HG03432 (cell line): ENCODE data around the gene WBP2.
"Not testable (repeated sequence)": the region's sequence is repeated elsewhere in the genome, so short reads cannot be mapped to it uniquely, and the experiment has no call there.

Experiments used
- ATAC-seq: cut with Tn5 transposase; IDR thresholded peaks from one replicate; pipeline ENCODE4 v1.9.1; 2021; ENCODE audit warnings: mild to moderate bottlenecking, moderate library complexity; ENCODE audit not compliant: unreplicated experiment

WBP2 gene

DNA sequence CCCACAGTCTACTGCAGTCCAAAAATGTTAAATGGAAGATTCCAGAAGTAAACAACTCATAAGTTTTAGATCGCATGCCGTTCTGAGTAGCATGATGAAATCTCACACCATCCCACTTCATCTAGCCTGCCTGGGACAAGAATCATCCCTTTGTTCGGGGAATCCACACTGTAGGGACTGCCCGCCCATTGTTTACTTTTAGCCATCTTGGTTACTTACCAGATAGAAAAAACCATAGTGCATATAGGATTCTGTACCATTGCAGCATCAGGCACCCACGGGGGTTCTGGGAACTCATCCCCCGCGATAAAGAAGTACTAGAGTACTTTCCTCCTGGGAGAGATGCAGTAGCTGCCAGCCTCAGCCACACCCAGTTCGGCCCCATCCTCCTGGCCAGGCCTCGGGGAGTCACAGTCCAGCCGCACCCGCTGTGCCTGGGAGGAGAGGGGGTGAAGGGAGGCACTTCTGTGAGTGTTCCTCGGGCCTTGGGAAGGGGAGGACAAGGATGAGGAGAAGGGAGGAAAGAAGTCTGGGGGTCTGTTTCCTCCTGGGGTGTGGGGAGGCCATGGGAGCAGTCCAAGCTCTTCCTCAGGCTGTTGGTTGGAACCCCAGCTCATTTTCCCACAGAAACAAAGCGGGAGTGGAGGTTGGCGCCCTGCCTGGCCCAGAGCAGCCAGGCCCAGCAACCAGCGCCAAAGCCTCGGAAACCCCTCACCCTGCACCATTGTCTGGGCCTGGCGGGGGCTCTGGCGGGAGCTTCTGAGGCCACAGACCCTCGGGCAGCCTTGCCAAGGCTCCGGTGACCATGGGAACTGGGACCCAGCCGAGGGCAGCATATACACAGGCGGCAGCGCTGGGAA lies 14.4 kb upstream of the WBP2 start:
- ATAC-seq, result no peak

DNA sequence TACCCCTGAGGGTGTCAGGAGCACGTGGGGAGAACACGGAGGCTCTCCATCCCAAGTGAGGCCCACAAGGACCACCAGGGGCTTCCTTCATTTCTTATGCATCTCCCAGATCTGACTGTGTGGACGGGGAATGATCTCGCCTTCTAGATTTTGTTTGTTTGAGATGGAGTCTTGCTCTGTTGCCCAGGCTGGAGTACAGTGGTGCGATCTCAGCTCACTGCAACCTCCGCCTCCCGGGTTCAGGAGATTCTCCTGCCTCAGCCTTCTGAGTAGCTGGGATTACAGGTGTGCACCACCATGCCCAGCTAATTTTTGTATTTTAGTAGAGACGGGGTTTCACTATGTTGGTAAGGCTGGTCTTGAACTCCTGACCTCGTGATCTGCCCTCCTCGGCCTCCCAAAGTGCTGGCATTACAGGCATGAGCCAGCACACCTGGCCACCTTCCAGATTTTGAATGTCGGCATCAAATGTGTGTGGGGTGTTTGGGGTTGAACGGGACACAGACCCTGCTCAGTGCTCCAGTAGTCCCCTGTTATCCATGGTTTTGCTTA lies 13.7 kb upstream of the WBP2 start:
- ATAC-seq, result not testable (repeated sequence)

- ATAC-seq, result not testable (repeated sequence)
Measured at GRCh38 chr17:75865404-75866188, 10.5 kb upstream of the WBP2 start.

- ATAC-seq, result not testable (repeated sequence)
Measured at GRCh38 chr17:75864887-75865286, 9.8 kb upstream of the WBP2 start.

DNA sequence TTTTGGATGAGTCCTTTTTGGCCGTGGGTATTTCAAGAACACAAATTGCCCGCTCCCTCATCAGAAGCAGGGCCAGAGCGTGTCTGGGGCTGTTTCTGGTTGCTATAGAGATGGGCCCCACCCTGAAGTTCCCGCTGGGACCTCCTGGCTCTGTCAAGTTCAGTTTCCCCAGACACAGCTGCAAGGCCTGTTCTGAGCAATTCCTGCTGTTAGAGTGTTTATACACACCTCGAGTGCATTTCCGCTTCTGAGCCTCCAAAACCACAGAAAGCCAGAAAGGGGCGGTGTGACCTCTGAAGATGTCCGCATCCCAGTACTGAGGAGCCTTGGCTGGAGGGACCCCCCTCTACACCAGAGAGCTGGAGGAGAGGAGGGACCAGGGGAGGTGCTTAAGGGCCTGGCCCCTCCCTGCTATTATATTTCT lies 9.3 kb upstream of the WBP2 start:
- ATAC-seq, result peak; percentile 88

GRCh38 chr17:75861927-75862317 lies 6.8 kb upstream of the WBP2 start:
- ATAC-seq, result no peak

DNA sequence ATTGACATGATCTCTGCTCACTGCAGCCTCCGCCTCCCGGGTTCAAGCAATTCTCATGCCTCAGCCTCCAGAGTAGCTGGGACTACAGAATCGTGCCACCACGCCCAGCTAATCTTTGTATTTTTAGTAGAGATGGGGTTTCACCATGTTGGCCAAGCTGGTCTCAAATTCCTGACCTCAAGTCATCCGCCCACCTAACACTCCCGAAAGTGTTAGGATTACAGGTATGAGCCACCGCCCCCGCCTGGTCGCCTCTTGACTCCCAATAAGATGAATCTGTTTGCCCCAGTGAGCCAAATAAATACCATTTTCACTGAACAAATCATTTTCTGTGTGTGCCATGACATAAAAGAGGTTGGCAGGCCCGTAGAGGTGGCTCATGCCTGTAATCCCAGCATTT lies 4.2 kb upstream of the WBP2 start:
- ATAC-seq, result not testable (repeated sequence)

GRCh38 chr17:75856062-75856756 lies 1.1 kb upstream of the WBP2 start:
- peak; percentile 3 for ATAC-seq

DNA sequence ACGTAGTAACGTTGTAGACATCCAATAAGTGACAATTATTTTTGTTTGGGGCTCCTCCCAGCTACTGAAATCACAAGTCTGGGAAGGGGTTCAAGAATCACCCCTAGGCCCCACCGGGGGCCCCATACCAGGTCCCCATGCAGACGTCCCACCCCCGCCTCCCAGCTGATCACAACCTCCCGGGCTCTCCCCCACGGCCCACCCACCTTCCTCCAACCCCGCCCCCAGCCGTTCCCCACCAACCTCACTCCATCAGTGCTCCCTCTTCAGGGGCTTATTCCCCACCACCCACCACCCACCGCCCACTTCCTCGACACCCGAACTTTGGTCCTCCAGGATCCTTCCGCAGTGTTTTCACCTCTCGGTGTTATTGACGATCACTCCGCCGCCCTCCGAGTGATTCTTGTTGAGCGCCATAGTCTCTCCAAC lies 240 bp downstream of the WBP2 start:
- no peak for ATAC-seq

- no peak for ATAC-seq
Measured at GRCh38 chr17:75854101-75854748, 910 bp downstream of the WBP2 start.

DNA sequence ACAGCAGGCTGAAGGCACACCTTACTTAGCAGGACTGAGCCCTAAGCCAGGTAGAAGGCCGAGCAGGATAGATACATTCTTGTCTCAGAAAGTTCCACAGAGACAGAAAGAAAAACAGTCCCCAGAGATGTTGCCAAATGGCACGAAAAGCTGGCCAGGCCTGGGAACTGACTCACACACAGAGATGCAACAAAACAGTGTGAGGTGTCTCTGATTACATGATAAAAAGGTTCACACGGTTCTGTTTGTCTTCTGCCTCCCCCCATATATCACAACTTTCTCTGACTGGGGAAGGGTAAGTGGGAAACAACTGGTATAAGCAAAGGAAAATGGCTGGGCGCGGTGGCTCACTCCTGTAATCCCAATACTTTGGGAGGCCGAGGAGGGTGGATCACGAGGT lies 1.7 kb downstream of the WBP2 start:
- ATAC-seq, result no peak

- not testable (repeated sequence) for ATAC-seq
Measured at GRCh38 chr17:75851693-75851991, 3.5 kb downstream of the WBP2 start.

GRCh38 chr17:75850928-75851692 lies 4.0 kb downstream of the WBP2 start:
- no peak for ATAC-seq

GRCh38 chr17:75849724-75850123 lies 5.4 kb downstream of the WBP2 start:
- no peak for ATAC-seq

DNA sequence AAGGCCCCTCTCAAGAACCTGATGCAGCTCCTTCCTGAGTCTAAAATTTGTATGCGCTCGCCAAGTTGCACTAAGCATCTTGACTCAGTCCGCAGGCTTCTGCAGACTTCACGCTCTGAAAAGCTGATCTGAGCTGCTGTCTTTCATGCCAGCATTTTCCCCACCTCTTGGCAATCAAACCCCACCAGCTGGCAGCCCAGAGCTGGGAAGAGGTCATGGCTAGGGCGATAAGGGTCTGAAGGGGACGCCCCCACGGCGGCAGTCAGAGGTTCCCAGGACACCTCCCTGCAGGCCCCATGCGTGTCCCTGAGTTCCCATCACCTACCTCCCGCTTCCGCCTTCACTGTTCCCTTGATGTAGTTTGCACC lies 5.9 kb downstream of the WBP2 start:
- ATAC-seq, result no peak

DNA sequence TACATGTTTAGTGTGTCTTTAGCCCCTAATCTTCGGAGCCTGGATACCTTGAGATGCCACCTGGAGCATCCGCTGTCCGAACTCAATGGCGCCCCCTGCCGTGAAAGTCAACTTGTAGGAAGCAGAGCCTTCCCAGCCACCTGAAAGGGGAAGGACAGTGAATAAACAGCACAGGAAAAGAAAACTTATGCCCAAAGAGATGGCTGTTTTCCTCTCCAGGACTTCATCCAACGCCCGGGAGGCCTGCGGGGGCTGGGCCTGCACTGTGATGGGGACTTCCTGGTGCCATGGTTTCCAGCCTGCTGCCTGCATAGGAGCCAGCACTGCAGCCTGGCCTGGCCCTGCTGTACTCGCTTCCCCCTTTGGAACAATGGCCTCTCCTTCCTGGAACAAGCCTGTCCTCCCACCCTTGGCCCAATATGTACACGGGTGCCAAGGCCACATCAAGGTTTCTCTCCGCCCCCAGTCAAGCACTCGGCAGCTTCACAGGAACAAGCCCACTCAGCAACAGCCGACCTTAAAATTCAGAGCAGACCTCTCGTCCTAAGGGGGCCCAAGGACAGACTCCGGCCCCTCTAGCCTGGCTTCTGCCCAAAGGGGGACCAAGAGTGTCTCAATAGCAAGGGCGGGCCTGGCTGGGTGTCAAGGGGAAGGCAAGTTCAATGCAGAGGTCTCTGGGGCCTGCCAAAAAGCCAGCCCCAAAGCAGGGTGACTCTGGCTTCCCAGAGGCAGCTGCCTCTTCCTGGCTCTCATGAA lies 6.4 kb downstream of the WBP2 start:
- no peak for ATAC-seq

DNA sequence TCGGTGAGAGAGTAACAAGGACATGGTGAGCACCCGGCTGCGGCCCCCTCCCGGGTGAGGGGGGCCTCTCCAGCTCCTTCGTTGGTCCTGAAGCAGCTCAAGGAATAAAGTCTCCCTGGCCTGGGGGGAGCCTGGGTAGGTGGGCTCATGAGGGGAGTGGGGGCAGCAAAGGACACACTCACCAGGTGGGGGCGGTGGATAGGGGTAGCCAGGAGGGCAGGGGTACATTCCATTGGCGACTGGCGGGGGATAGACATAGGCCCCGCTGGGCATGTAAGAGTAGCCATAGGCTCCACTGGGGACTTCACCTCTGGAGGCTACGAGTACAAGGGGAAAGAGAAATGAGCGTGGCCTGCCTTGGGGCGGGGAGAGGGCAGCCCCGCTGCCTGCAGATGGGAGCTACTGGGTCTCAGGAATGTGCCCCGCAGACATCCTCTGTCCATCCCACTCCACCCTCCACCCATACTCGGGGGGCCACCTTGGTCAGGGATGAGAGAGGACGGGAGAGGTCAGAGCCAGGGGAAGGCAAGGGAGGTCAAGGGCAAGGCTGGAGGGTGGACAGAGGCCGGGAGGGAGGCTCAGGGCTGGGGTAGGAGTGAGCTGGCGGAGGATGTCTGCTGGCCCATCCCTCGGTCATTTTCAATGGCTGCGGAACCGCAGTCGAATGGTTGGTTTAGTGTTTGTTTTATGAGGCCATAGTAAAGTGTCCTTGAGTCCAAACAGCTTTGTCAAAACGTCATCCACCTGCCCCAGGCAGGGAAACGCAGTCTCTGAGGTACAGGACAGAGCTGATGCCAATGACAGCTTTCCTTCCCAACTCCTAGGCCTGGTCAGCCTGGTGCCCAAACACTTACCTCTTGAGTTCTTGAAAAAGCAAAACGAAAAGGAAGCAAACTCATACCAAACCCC lies 7.3 kb downstream of the WBP2 start:
- ATAC-seq, result no peak
